Left ventricle myocardium superior (tissue), 1 donor: ENCODE data around the gene RAG1. TPM values are rescaled to one million over a fixed set of nuclear protein-coding genes. Genes with fewer than 3 reads are reported as not detected.
"Not testable (repeated sequence)": the region's sequence is repeated elsewhere in the genome, so short reads cannot be mapped to it uniquely, and the experiment has no call there.

Experiments used
- ATAC-seq: fragments of 200-7000 bp; cut with Tn5 transposase; one replicate; pipeline ENCODE4 v1.9.1; 2020; ENCODE audit warnings: mild to moderate bottlenecking, moderate library complexity
- DNase-seq: peaks from one replicate; pipeline ENCODE4 v3.0.0-alpha.2; 2020
- intact Hi-C: fragments of 100-400 bp; cut with micrococcal nuclease; formaldehyde crosslinking; loops from one replicate; pipeline ENCODE4 v1.11.0; 2022
- long read RNA-seq: library from polyadenylated mRNA; unstranded; transcript quantifications from one replicate; pipeline ENCODE4 v2.0.0, GENCODE V29; 2021
- total RNA-seq: library from RNA; stranded (reverse); fragmentation: NEBNext Ultra II Directional; extraction: Animal tissue kit (Norgen Biotek cat#: 25700); gene quantifications from one replicate; pipeline ENCODE4 v1.2.1, GENCODE V29; 2021
- donor health status: DM: no; HTN: yes; CAD: no; lungs with severe emphysema.

RAG1 gene
- total RNA-seq = 1.4 TPM
- long read RNA-seq = 0 reads

DNA sequence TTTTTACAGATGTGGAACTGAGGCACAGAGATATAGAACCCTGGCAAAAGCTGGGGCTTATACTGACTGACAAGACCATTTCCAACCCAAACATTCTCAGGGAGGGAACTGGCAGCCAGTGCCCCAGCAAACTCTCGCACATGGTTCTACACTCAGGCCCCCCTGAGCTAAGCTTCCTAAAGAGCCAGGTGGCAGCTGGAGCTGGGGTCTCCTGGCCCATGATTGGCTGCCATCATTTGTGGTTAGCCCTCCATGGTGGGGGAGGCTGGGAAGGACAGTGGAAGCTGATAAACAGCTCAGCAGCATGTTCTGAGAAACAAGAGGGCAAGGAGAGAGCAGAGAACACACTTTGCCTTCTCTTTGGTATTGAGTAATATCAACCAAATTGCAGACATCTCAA lies at the start of gene RAG1:
RAG1 (plus strand) TSS at position 314 of the 400 bp plus-strand sequence. CDS start 5,298 bp downstream, outside the sequence.
- intact Hi-C loops = loop anchor here (10.0 kb wide), 2 partner anchors 57 to 177 kb away; no protein-coding TSS in a partner anchor
- DNase-seq (no peak), ATAC-seq (no peak)

DNA sequence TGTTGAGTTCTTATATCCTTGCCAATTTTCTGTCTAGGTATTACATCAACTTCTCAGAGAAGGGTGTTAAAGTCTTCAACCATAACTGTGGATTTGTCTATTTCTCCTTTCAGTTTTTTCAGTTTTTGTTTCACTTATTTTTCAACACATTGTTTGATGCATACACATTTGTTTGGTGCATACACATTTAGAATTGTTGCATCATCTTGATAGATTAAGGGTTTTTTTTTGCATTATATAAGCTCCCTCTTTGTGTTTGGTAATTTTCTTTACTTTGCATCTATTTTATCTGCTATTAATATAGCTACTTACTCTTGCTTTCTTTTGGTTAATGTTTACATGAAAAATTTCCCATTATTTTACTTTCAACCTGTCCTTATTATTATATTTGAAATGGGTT lies 37.0 kb upstream of the RAG1 start:
- DNase-seq (no peak), ATAC-seq (no peak)
- intact Hi-C loops = no loop called here

DNA sequence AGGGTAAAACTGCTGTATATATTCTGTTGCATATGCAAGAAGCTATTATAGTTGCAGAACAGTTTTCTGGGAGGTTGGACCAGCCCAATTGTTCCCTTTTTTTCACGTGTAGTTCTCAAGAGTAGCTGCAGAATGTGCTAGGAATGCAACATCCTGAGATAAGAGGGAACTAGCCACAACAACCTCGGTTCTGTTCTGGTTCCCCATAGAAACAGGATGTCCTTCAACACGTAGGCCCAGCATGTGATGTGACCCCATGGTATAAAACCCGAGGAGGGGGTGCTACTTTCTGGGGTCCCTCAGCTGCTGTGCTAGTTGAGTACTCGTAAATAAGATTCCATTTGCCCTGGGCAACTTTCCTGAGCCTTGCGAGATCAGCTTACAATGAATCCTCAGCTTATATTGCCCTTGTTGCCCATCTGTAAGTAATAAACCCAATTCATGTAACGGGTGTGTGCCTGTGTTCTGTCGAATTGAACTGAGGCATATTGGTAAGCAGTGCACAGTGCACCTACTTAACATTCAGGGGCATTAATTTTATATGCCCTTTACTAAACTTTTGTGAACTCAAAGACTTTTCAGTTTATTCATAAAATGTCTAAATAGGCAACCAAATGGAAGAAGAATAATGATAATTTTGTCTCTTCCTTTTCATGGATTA lies 34.7 kb upstream of the RAG1 start:
- no peak for DNase-seq
- intact Hi-C loops = no loop called here
- ATAC-seq = no peak

DNA sequence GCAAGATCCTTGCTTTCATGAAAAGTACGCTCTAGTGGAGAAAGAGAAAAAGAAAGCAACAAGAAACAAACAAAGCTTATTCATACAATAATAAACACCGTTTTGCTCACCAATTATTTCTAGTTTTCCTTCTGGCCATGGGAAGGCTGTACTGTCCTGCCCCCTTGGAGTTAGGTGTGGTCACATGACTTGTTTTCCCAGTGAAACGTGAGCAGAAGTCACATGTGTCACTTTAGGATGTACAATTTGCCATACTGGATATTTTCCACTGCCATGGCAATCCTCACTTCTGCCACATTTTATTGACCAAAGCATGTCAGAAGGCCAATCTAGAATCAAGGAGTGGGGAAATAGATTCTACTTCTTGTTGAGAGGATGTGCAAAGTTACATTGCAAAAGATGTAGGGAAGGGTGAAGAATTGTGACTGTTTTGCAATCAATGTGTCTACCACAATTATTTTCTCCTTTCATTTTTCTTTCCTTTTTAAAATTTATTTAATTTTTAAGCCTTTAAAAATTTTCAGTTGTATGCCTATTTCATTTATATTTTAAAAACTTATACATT lies 33.4 kb upstream of the RAG1 start:
- ATAC-seq (no peak), DNase-seq (no peak)
- intact Hi-C loops = no loop called here

DNA sequence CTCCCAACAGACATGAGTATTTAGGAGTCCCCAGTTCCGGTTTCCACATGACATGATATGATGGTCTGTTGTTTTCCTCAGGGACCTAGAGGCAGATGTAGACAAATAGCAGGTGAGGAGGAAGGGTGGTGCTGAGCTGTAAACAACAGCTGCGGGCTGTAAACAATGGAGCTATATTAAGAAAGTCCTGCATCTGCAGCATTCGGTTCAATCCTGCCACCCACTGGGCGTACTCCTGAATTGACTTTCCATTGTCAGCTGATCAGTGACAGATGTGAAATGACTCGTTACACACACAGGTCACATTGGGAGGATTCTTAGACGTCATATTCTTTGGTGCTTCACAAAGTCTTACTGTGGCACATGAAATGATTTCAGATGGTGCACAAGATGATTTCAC lies 26.8 kb upstream of the RAG1 start:
- intact Hi-C loops = no loop called here
- no peak for DNase-seq
- ATAC-seq = peak; percentile 65

DNA sequence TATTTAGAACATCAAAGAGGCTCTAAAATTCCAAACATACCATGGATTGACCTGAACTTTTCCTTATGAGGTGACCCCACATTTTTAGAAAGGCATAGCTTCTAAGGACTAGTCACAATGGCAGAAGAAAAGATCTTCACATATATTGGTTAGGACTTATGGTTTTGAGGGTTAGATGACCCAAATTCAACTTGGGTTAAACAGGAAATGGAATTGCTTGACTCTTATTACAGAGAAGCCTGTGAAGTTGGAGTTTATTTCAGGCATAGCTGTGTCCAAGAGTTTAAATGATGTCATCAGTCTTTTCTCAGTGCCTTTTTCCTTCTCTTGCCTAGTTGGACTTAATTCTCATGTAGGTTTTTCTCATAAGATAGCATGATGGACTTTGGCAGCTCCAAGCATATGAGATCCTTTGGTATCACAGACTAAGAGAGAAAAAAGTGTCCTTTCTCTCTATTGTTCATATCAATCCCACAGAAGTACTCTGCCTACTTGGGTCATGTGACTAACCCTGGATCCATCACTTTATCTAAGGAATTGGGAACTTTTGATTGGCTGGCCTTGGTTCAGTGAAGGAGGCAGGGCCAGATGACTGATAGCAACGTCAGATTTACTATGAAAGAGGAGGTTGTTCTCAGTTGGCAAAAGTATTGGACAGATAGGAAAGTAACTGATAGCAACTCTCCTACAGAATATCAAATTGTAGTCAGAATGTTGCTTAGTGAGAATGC lies 17.3 kb upstream of the RAG1 start:
- ATAC-seq = no peak
- DNase-seq = no peak
- intact Hi-C loops = no loop called here

DNA sequence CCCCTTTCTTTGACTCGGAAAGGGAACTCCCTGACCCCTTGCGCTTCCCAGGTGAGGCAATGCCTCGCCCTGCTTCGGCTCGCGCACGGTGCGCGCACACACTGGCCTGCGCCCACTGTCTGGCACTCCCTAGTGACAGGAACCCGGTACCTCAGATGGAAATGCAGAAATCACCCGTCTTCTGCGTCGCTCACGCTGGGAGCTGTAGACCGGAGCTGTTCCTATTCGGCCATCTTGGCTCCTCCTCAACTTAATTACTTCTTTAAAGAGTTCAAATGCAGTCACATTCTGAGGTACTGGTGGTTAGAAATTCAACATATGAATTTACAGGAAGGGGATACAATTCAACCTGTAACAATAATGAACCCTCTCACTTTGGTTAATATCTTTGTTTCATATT lies 10.4 kb upstream of the RAG1 start:
- intact Hi-C loops, ATAC-seq, DNase-seq: not testable (repeated sequence)

DNA sequence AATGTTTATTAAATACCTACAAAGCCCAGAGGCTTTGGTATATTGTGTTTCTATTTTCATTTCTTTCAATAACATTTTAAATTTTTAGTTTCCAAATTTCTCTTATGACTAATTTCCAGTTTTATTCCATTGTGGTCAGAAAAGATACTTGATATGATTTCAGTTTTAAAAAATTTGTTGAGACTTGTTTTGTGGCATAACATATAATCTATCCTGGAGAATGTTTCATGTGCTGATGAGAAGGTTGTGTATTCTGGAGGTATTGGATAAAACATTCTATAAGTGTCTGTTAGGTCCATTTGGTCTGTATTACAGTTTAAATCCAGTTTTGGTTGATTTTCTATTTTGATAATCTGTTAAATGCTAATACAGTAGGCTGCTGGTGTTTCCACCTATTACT lies 9.8 kb upstream of the RAG1 start:
- intact Hi-C loops = no loop called here
- DNase-seq (no peak), ATAC-seq (no peak)

DNA sequence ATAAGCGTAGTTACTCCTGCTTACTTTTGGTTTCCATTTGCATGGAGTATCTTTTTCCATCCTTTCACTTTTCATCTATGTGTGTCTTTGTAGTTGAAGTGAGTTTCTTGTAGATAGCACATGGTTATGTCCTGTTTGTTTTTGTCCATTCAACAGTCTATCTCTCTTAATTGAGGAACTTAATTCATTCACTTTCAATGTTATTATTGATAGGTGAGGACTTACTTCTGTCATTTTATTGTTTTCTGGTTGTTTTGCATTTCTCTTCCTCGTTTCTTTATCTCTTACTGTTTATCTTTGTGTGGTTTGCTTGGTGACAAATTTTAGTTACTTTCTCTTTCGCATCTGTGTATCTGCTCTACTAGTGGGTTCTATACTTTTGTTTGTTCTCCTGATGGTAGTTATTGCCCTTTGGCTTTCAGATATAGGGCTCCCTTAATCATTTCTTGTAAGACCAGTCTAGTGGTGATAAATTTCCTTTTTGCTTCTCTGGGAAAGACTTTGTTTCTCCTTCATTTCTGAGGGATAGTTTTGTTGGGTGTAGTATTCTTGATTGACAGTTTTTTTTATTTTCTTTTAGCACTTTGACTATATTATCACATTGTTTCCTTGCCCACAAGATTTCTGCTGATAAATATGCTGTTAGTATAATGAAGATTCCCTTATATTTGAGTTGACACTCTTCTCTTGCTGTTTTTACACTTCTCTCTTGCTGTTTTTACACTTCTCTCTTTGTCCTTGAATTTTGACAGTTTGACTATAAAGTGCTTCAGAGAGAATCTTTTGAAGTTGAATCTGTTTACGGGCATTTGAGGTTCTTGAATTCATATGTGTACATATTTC lies 9.0 kb upstream of the RAG1 start:
- no peak for DNase-seq
- intact Hi-C loops = no loop called here
- ATAC-seq = no peak

DNA sequence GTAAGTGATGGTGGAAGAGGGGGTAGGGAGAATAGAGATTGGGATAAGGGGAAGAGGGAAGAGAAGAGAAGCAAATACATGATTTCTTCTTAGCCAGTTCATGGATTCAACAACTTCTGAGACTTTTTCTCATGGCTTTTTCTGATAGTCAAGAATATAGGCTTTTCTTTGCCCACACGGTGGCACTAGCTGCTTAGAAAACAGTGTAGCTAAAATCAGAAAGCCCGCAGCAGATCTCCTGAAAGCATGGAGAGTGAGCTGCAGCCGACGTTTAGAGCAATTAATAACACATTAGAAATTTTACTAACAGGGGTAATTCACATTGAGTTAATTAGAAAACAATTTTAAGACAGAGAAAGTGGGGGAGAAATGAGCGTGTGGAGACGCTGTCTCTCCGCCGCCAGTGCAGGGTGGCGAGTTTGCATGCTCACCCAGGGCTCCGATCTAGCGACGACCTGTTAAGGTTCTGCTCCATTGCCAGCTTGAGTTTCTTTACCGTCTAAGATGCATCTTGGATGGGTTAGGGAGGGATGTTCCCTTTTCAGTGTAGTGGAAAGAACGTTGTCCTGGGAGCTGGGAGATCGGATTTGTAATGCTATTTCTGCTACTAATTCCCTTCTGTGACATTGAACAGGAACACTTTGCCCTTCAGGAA lies 3.3 kb upstream of the RAG1 start:
- intact Hi-C loops = loop anchor here (1.0 to 10.0 kb wide), 3 partner anchors 60 to 180 kb away; no protein-coding TSS in a partner anchor
- peak; percentile 35 for DNase-seq
- ATAC-seq = peak; percentile 83

DNA sequence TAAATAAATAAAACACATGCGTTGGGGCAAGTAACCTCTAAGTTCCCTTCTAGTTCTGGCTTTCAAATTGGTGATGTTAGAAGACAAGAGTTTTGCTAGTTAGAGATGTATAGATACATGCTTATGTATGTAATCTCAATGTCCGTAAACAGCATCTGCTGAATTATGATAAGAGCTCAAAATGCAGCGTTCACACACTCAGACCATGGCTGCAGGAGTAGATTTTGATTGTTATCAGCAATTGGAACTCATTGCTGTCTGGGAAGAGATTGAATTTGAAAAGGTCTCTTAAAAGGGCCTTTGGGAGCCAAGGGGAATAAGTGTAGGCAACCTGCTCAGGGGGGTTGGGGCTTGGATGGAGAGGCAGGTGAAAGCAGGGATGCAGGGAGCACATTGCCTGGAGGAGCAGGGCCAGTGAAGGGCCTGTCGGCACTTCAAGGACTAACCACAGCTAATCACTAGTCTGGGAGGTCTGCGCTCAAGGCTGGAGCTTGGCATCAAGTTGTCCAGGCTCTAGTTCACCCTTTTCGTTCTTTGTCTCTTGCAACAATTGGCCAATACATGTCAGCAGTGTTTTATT lies 2.7 kb upstream of the RAG1 start:
- DNase-seq (no peak), ATAC-seq (no peak)
- intact Hi-C loops = loop anchor here (10.0 kb wide), 2 partner anchors 60 to 180 kb away; no protein-coding TSS in a partner anchor

DNA sequence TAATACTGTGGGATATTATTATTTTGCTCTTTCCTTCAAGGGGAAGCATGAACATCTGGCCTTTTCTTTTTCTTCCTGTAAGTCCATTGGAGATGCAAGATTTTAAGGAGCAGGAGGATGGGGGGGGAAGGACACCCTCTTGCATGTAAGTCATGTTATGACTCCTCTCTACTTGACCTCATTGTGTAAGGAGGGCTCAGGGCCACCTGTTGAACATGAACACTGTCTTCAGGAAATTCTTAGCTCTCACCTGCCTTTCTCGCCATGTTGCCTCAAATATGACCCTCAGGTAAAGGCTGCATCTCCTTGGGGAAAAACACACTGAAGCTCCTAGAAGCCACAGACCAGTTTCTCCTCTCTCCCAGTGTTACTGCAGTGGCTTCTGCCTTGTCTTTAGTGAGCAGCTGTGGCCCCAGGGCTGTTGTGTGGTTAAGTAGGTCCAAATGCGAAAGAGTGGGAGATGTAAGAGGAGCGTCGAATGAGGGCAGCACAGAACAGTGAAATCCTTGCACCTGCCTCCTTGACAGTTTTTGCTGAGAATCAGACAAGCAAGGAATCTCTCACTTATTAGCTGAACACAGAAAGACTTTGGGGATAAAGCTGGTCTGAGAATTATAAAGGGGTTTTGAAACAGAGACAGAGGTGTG lies 1.3 kb upstream of the RAG1 start:
- no peak for DNase-seq
- ATAC-seq = no peak
- intact Hi-C loops = loop anchor here (10.0 kb wide), 2 partner anchors 58 to 178 kb away; no protein-coding TSS in a partner anchor

DNA sequence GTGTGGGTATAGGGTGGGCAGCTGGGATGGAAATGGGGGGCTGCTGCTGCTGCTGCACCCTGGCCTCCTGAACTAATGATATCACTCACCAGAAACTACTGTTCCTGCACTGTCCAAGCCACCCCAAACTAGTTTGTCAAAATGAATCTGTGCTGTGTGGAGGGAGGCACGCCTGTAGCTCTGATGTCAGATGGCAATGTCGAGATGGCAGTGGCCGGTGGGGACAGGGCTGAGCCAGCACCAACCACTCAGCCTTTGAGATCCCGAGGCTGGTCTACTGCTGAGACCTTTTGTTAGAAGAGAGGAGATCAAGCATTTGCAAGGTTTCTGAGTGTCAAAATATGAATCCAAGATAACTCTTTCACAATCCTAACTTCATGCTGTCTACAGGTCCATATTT lies 1.3 kb downstream of the RAG1 start:
- DNase-seq (no peak), ATAC-seq (no peak)
- intact Hi-C loops = loop anchor here (10.0 kb wide), 2 partner anchors 56 to 176 kb away; no protein-coding TSS in a partner anchor

DNA sequence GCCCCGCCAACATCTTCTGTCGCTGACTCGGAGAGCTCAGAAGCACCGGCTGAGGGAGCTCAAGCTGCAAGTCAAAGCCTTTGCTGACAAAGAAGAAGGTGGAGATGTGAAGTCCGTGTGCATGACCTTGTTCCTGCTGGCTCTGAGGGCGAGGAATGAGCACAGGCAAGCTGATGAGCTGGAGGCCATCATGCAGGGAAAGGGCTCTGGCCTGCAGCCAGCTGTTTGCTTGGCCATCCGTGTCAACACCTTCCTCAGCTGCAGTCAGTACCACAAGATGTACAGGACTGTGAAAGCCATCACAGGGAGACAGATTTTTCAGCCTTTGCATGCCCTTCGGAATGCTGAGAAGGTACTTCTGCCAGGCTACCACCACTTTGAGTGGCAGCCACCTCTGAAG lies 6.7 kb downstream of the RAG1 start:
- intact Hi-C loops = no loop called here
- no peak for DNase-seq
- no peak for ATAC-seq

DNA sequence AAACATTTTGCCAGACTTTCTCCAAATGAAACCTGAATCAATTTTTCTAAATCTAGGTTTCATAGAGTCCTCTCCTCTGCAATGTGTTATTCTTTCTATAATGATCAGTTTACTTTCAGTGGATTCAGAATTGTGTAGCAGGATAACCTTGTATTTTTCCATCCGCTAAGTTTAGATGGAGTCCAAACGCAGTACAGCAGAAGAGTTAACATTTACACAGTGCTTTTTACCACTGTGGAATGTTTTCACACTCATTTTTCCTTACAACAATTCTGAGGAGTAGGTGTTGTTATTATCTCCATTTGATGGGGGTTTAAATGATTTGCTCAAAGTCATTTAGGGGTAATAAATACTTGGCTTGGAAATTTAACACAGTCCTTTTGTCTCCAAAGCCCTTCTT lies 9.6 kb downstream of the RAG1 start:
- ATAC-seq (no peak), DNase-seq (no peak)
- intact Hi-C loops = no loop called here

DNA sequence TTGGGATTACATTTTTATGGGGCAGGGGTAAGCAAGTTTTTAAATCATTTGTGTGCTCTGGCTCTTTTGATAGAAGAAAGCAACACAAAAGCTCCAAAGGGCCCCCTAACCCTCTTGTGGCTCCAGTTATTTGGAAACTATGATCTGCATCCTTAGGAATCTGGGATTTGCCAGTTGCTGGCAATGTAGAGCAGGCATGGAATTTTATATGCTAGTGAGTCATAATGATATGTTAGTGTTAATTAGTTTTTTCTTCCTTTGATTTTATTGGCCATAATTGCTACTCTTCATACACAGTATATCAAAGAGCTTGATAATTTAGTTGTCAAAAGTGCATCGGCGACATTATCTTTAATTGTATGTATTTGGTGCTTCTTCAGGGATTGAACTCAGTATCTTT lies 10.1 kb downstream of the RAG1 start:
- ATAC-seq (no peak), DNase-seq (no peak)
- intact Hi-C loops = no loop called here

DNA sequence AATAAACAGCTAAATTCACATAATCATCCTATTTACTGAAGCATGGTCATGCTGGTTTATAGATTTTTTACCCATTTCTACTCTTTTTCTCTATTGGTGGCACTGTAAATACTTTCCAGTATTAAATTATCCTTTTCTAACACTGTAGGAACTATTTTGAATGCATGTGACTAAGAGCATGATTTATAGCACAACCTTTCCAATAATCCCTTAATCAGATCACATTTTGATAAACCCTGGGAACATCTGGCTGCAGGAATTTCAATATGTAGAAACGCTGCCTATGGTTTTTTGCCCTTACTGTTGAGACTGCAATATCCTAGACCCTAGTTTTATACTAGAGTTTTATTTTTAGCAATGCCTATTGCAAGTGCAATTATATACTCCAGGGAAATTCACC lies 10.7 kb downstream of the RAG1 start:
- intact Hi-C loops = no loop called here
- DNase-seq (no peak), ATAC-seq (no peak)

DNA sequence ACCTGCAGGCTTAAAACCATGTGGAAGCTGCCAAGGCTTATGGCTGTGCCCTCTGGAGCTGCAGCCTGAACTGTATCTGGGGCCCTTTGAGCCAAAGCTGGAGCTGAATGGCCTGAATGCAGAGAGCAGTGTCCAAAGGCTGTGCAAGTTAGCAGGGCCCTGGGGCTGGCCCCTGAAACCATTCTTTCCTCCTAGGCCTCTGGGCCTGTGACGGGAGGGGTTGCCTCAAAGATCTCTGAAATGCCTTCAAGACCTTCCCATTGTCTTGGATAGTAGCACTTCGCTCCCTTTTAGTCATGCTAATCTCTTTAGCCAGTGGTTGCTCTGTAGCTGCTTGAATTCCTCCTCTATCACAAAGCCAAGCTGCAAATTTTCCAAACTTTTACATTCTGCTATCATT lies 13.7 kb downstream of the RAG1 start:
- intact Hi-C loops = no loop called here
- ATAC-seq (no peak), DNase-seq (no peak)
